H9 (cell line): ENCODE results near the gene STARD7. TPM values are rescaled to one million over a fixed set of nuclear protein-coding genes. Genes with fewer than 3 reads are reported as not detected.

Experiments used
- DNase-seq: peaks from one replicate; pipeline ENCODE4 v3.0.0-alpha.2; 2017
- H2AFZ ChIP-seq: one replicate; pipeline ENCODE4 v1.6.1; 2013; ENCODE audit warnings: mild to moderate bottlenecking, low read length, control low read depth, moderate library complexity
- H2AK5ac ChIP-seq: 2 replicates; pipeline ENCODE4 v1.6.1; 2013; ENCODE audit warnings: low read length, control low read depth, mixed read lengths; ENCODE audit not compliant: insufficient read length
- H2BK120ac ChIP-seq: one replicate; pipeline ENCODE4 v1.6.1; 2013; ENCODE audit warnings: low read depth, mild to moderate bottlenecking, low read length, control low read depth, inconsistent platforms; ENCODE audit not compliant: poor library complexity, severe bottlenecking
- H2BK12ac ChIP-seq: 2 replicates; pipeline ENCODE4 v1.6.1; 2013; ENCODE audit warnings: low read length, control low read depth, mixed read lengths, low read depth; ENCODE audit not compliant: insufficient read length
- H2BK15ac ChIP-seq: 2 replicates; pipeline ENCODE4 v1.6.1; 2013; ENCODE audit warnings: low read depth, low read length, control low read depth
- H2BK20ac ChIP-seq: one replicate; pipeline ENCODE4 v1.6.1; 2013; ENCODE audit warnings: low read depth, mild to moderate bottlenecking, low read length, control low read depth, inconsistent platforms; ENCODE audit not compliant: poor library complexity, severe bottlenecking
- H2BK5ac ChIP-seq: 2 replicates; pipeline ENCODE4 v1.6.1; 2013; ENCODE audit warnings: low read length, control low read depth, mixed read lengths; ENCODE audit not compliant: insufficient read length
- H3K14ac ChIP-seq: 2 replicates; pipeline ENCODE4 v1.6.1; 2013; ENCODE audit warnings: low read length, control low read depth; ENCODE audit not compliant: insufficient read depth
- H3K18ac ChIP-seq: 2 replicates; pipeline ENCODE4 v1.6.1; 2013; ENCODE audit warnings: low read depth, mild to moderate bottlenecking, mixed read lengths, low read length, control low read depth; ENCODE audit not compliant: insufficient read length
- H3K23ac ChIP-seq: 2 replicates; pipeline ENCODE4 v1.6.1; 2013; ENCODE audit warnings: low read length, control low read depth, mixed read lengths, low read depth; ENCODE audit not compliant: insufficient read length
- H3K23me2 ChIP-seq: 2 replicates; pipeline ENCODE4 v1.6.1; 2013; ENCODE audit warnings: low read depth, mild to moderate bottlenecking, mixed read lengths, low read length, control low read depth; ENCODE audit not compliant: insufficient read length, poor library complexity, severe bottlenecking
- H3K27ac ChIP-seq: 2 replicates; pipeline ENCODE4 v1.5.1; 2013; ENCODE audit warnings: low read length, control low read depth, mixed read lengths, low read depth; ENCODE audit not compliant: insufficient read length
- H3K27me3 ChIP-seq: 2 replicates; pipeline ENCODE4 v1.6.1; 2013; ENCODE audit warnings: low read length, control low read depth, inconsistent platforms; ENCODE audit not compliant: insufficient read depth
- H3K4ac ChIP-seq: 2 replicates; pipeline ENCODE4 v1.6.1; 2013; ENCODE audit warnings: low read depth, mild to moderate bottlenecking, control low read depth, inconsistent platforms, low read length, moderate library complexity
- H3K4me1 ChIP-seq: 2 replicates; pipeline ENCODE4 v1.6.1; 2013; ENCODE audit warnings: low read length, control low read depth, inconsistent platforms; ENCODE audit not compliant: insufficient read depth
- H3K4me2 ChIP-seq: 2 replicates; pipeline ENCODE4 v1.6.1; 2013; ENCODE audit warnings: low read length, control low read depth, mixed read lengths; ENCODE audit not compliant: insufficient read length, insufficient read depth
- H3K56ac ChIP-seq: 2 replicates; pipeline ENCODE4 v1.6.1; 2013; ENCODE audit warnings: low read depth, mild to moderate bottlenecking, mixed read lengths, low read length, control low read depth; ENCODE audit not compliant: insufficient read length
- H3K79me1 ChIP-seq: 2 replicates; pipeline ENCODE4 v1.6.1; 2013; ENCODE audit warnings: low read depth, mild to moderate bottlenecking, moderate library complexity, low read length, control low read depth, inconsistent platforms; ENCODE audit not compliant: insufficient read depth, poor library complexity, severe bottlenecking
- H3K79me2 ChIP-seq: 2 replicates; pipeline ENCODE4 v1.6.1; 2013; ENCODE audit warnings: low read length, control low read depth, inconsistent platforms; ENCODE audit not compliant: insufficient read depth
- H3K9ac ChIP-seq: 2 replicates; pipeline ENCODE4 v1.6.1; 2013; ENCODE audit warnings: low read length, control low read depth, mixed read lengths; ENCODE audit not compliant: insufficient read length; ENCODE audit errors: extremely low read depth
- H3K9me3 ChIP-seq: one replicate; pipeline ENCODE4 v1.6.1; 2013; ENCODE audit warnings: low read depth, low read length, inconsistent platforms; ENCODE audit not compliant: control insufficient read depth
- H3T11ph ChIP-seq: one replicate; pipeline ENCODE4 v1.6.1; 2013; ENCODE audit warnings: mild to moderate bottlenecking, low read length, control low read depth, inconsistent platforms
- H4K20me1 ChIP-seq: one replicate; pipeline ENCODE4 v1.6.1; 2013; ENCODE audit not compliant: control insufficient read depth, insufficient read length, insufficient read depth
- H4K5ac ChIP-seq: 2 replicates; pipeline ENCODE4 v1.6.1; 2013; ENCODE audit warnings: low read depth, mild to moderate bottlenecking, mixed read lengths, low read length, control low read depth; ENCODE audit not compliant: insufficient read length
- H4K8ac ChIP-seq: replicated peaks from 2 replicates; pipeline ENCODE4 v1.6.1; 2013; ENCODE audit warnings: low read length, control low read depth, mixed read lengths, low read depth; ENCODE audit not compliant: insufficient read length
- H4K91ac ChIP-seq: 2 replicates; pipeline ENCODE4 v1.6.1; 2013; ENCODE audit warnings: low read depth, mild to moderate bottlenecking, moderate library complexity, mixed read lengths, low read length, control low read depth; ENCODE audit not compliant: insufficient read length
- H3K27ac Mint-ChIP-seq, 3 experiments: 2 replicates in 2 of 3; 3 replicates in 1 of 3; pipeline ENCODE4 v1.8.0; 2020 to 2021; ENCODE audit warnings: mixed read lengths in 3 of 3, mild to moderate bottlenecking in 1 of 3, moderate library complexity in 1 of 3
- H3K27me3 Mint-ChIP-seq: 2 replicates; pipeline ENCODE4 v1.8.0; 2021; ENCODE audit warnings: low read depth, mild to moderate bottlenecking, moderate library complexity, mixed read lengths
- H3K36me3 Mint-ChIP-seq, 3 experiments: 2 replicates in 2 of 3; 3 replicates in 1 of 3; pipeline ENCODE4 v1.8.0; 2020 to 2021; ENCODE audit warnings: low read depth in 3 of 3, mixed read lengths in 3 of 3; ENCODE audit not compliant: insufficient read depth in 1 of 3
- H3K4me1 Mint-ChIP-seq, 2 experiments: 2 replicates each; pipeline ENCODE4 v1.8.0; 2020; ENCODE audit warnings: mixed read lengths in 2 of 2
- H3K4me3 Mint-ChIP-seq, 2 experiments: 2 replicates in 1 of 2; 3 replicates in 1 of 2; pipeline ENCODE4 v1.8.0; 2020 to 2021; ENCODE audit warnings: mild to moderate bottlenecking in 2 of 2, mixed read lengths in 2 of 2, moderate library complexity in 1 of 2
- H3K9me3 Mint-ChIP-seq, 2 experiments: 2 replicates in 1 of 2; 3 replicates in 1 of 2; pipeline ENCODE4 v1.8.0; 2020; ENCODE audit warnings: mild to moderate bottlenecking in 2 of 2, mixed read lengths in 2 of 2, moderate library complexity in 1 of 2
- WGBS: extraction: QIAGEN DNeasy Blood & Tissue Kit; methylation state at CpG from one replicate; pipeline ENCODE4 v1.1.7; 2013; ENCODE audit warnings: missing lambda C conversion rate, low lambda C conversion rate, mixed read lengths; ENCODE audit not compliant: insufficient read length; ENCODE audit errors: extremely low coverage; 5-methylcytosine and 5-hydroxymethylcytosine counted together
- total RNA-seq: library from RNA; stranded (reverse); gene quantifications from 2 replicates; pipeline ENCODE4 v1.2.1, GENCODE V29; 2021
- TF ChIP-seq, protein P1 (sequence below): fragments of 200-600 bp; sonication (generic); conservative IDR thresholded peaks from 3 replicates; pipeline ENCODE4 v1.8.0; 2021; ENCODE audit warnings: antibody characterized with exemption, mild to moderate bottlenecking

The STARD7 gene
- total RNA-seq, 1 experiment from 2014 or later = 212 TPM

DNA sequence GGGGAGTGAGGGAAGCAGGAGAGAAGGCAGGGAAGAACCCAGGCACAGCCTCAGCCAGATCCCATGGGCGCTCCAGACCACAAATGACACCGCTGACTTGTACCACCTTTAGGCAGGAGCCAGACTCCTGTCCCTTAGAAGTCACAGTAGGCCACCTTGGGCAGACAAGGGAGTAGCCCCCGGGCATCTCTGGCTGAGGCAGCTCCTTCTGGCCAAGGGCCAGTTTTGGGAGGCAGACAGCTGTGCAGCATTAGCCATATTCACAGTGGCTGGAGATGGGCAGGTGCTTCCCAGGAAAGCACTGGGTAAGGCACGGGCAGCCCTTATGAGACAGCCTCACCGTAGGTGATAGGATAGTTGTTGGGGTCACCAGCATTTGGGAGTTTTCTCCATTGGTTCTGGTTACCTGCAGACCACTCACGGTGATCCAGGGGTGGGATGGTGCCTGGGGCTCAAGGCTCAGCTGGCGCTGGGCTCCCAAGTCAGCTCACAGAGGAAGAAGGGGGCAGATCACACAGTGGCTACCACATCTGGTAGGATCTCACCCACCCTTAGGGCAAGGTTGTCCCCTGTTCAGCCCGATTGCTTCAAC, 72.4 kb downstream of the STARD7 start:
- Mint-ChIP-seq H3K9me3 (no peaks in the 10 kb centered on the region), H3K36me3 (no peaks in the 10 kb centered on the region), H3K27me3 (peaks cover 12% of the 10 kb centered on the region), H3K4me1 (peaks cover 10 to 14% of the 10 kb centered on the region in 2 experiments), H3K27ac (no peak overlapping the region), H3K4me3 (no peak overlapping the region)
- H3K18ac ChIP-seq = no peak overlapping the region
- no peak overlapping the region for H4K8ac ChIP-seq
- H4K91ac ChIP-seq = no peak overlapping the region
- WGBS = no CpG with 5 or more reads among the region's 8 CpGs
- H3K4me1 ChIP-seq = no peaks in the 10 kb centered on the region
- no peak overlapping the region; the same call in 1 of the 2 replicates for H3K14ac ChIP-seq
- no peak overlapping the region for H3K4me2 ChIP-seq
- no peaks in the 10 kb centered on the region for H3K27me3 ChIP-seq
- no peak overlapping the region for H2AK5ac ChIP-seq
- H3K9ac ChIP-seq = no peak overlapping the region
- H4K5ac ChIP-seq = no peak overlapping the region
- no peak overlapping the region for H3K27ac ChIP-seq
- H2BK15ac ChIP-seq = no peak overlapping the region
- H2BK120ac ChIP-seq = no peak overlapping the region
- H3K56ac ChIP-seq = no peak overlapping the region
- no peak overlapping the region for H2BK12ac ChIP-seq
- H2AFZ ChIP-seq = no peak overlapping the region
- TF ChIP-seq, protein P1, sequence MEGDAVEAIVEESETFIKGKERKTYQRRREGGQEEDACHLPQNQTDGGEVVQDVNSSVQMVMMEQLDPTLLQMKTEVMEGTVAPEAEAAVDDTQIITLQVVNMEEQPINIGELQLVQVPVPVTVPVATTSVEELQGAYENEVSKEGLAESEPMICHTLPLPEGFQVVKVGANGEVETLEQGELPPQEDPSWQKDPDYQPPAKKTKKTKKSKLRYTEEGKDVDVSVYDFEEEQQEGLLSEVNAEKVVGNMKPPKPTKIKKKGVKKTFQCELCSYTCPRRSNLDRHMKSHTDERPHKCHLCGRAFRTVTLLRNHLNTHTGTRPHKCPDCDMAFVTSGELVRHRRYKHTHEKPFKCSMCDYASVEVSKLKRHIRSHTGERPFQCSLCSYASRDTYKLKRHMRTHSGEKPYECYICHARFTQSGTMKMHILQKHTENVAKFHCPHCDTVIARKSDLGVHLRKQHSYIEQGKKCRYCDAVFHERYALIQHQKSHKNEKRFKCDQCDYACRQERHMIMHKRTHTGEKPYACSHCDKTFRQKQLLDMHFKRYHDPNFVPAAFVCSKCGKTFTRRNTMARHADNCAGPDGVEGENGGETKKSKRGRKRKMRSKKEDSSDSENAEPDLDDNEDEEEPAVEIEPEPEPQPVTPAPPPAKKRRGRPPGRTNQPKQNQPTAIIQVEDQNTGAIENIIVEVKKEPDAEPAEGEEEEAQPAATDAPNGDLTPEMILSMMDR = no peak
- no peaks in the 10 kb centered on the region for H3K23me2 ChIP-seq
- H3K79me1 ChIP-seq = no peaks in the 10 kb centered on the region
- H3K23ac ChIP-seq = no peak overlapping the region
- no peak overlapping the region for H3T11ph ChIP-seq
- no peak overlapping the region for H2BK20ac ChIP-seq
- H3K9me3 ChIP-seq = no peaks in the 10 kb centered on the region
- H2BK5ac ChIP-seq = no peak overlapping the region
- no peaks in the 10 kb centered on the region for H4K20me1 ChIP-seq
- H3K79me2 ChIP-seq = no peaks in the 10 kb centered on the region
- DNase-seq = no peak
- no peak overlapping the region for H3K4ac ChIP-seq
